Left cardiac atrium (tissue), 4 donors: ENCODE measurements around the gene SRSF1. TPM values are rescaled to one million over a fixed set of nuclear protein-coding genes. Genes with fewer than 3 reads are reported as not detected.
"Not testable (repeated sequence)": the region's sequence is repeated elsewhere in the genome, so short reads cannot be mapped to it uniquely, and the experiment has no call there.

Experiments
- ATAC-seq, 2 donors: fragments of 200-7000 bp; cut with Tn5 transposase; one replicate each; pipeline ENCODE4 v1.9.1; 2020; ENCODE audit warnings: mild to moderate bottlenecking in 2 of 2, moderate library complexity in 2 of 2
- DNase-seq: peaks from one replicate; pipeline ENCODE4 v3.0.0-alpha.2; 2020
- intact Hi-C, 2 donors: fragments of 100-400 bp; cut with DNase I; formaldehyde crosslinking; loops; one replicate each; pipeline versions ENCODE4 v1.14.1 to v1.15.1; 2022 to 2023
- total RNA-seq, 2 donors: library from RNA; stranded (reverse); fragmentation: NEBNext Ultra II Directional; extraction: Animal tissue kit (Norgen Biotek cat#: 25700); gene quantifications; one replicate each; pipeline ENCODE4 v1.2.1, GENCODE V29; 2021
- donor health status: DM: no; HTN: yes; CAD: no.
- donor health status: DM: no; HTN: yes; CAD: no; lungs with severe emphysema.
- donor health status: DM: yes; HTN: yes; CAD: no.
- donor health status: Dilated cardiomyopathy.

Gene SRSF1
- total RNA-seq, 2 donors from 2014 or later = 113 to 137 TPM

- DNase-seq = no peak
- ATAC-seq = peak; percentile 46 to 55
- intact Hi-C loops = no loop called here
Observed at GRCh38 chr17:57975044-57975443, 32.0 kb downstream of the SRSF1 start.

- intact Hi-C loops, DNase-seq: not testable (repeated sequence)
- peak; percentile 48 to 59 for ATAC-seq
Observed at GRCh38 chr17:57974053-57974824, 32.8 kb downstream of the SRSF1 start.

GRCh38 chr17:57972151-57972550, 34.9 kb downstream of the SRSF1 start:
- DNase-seq (no peak), ATAC-seq (no peak)
- intact Hi-C loops = no loop called here

- no peak for ATAC-seq
- DNase-seq = no peak
- intact Hi-C loops = no loop called here
Observed at GRCh38 chr17:57971572-57971971, 35.5 kb downstream of the SRSF1 start.

- ATAC-seq = no peak
- intact Hi-C loops = no loop called here
Observed at GRCh38 chr17:57970710-57971109, 36.3 kb downstream of the SRSF1 start.

GRCh38 chr17:57968456-57968855, 38.6 kb downstream of the SRSF1 start:
- intact Hi-C loops = no loop called here
- DNase-seq (no peak), ATAC-seq (no peak)

More at GRCh38 chr17:57970710-57971109, 36.3 kb downstream of the SRSF1 start:
- DNase-seq = no peak

- ATAC-seq = no peak
- intact Hi-C loops = no loop called here
- no peak for DNase-seq
Observed at GRCh38 chr17:57966875-57967274, 40.2 kb downstream of the SRSF1 start.

- intact Hi-C loops = no loop called here
- DNase-seq (no peak), ATAC-seq (no peak)
Observed at GRCh38 chr17:57966246-57966645, 40.8 kb downstream of the SRSF1 start.

GRCh38 chr17:57965521-57966160, 41.4 kb downstream of the SRSF1 start:
- ATAC-seq (no peak), DNase-seq (no peak)
- intact Hi-C loops = no loop called here

- DNase-seq (no peak), ATAC-seq (no peak)
- intact Hi-C loops = no loop called here
Observed at GRCh38 chr17:57963149-57963511, 43.9 kb downstream of the SRSF1 start.

GRCh38 chr17:57962279-57963148, 44.5 kb downstream of the SRSF1 start:
- no peak for DNase-seq

GRCh38 chr17:57959929-57960328, 47.1 kb downstream of the SRSF1 start:
- ATAC-seq (no peak), DNase-seq (no peak)
- intact Hi-C loops = no loop called here

More at GRCh38 chr17:57962279-57963148, 44.5 kb downstream of the SRSF1 start:
- no peak for ATAC-seq
- intact Hi-C loops = no loop called here

- intact Hi-C loops, ATAC-seq, DNase-seq: not testable (repeated sequence)
Observed at GRCh38 chr17:57958391-57958790, 48.7 kb downstream of the SRSF1 start.

GRCh38 chr17:57957886-57958285, 49.2 kb downstream of the SRSF1 start:
- intact Hi-C loops = no loop called here
- DNase-seq (no peak), ATAC-seq (no peak)

- intact Hi-C loops = no loop called here
- DNase-seq (no peak), ATAC-seq (no peak)
Observed at GRCh38 chr17:57957120-57957850, 49.8 kb downstream of the SRSF1 start.

GRCh38 chr17:57956291-57957119, 50.5 kb downstream of the SRSF1 start:
- ATAC-seq (no peak), DNase-seq (no peak)
- intact Hi-C loops = no loop called here

- DNase-seq (peak; percentile 85), ATAC-seq (peak; percentile 77 to 81)
- intact Hi-C loops = no loop called here
Observed at GRCh38 chr17:57955183-57955931, 51.7 kb downstream of the SRSF1 start, which contains the start of gene CUEDC1. Gene CUEDC1 (minus strand): TSS chr17:57955412. CDS start chr17:57885564, 69,848 bp downstream.
